ENCODE measurements around the gene HCAR3.

GRCh38 chr12:122753319-122753650, 36.7 kb upstream of the HCAR3 start:
- TF ChIP-seq CTCF (IDR thresholded peaks at IDR 0.05; ENCODE audit: poor library complexity, severe bottlenecking) (no peak), POLR2AphosphoS5 (IDR thresholded peaks at IDR 0.05) (no peak)
